GM12872 (cell line): Measurements from ENCODE around the gene WDR83.

ENCODE experiments used
- TF ChIP-seq, protein P1 (sequence below): IDR thresholded peaks from 3 replicates; pipeline ENCODE4 v1.5.1; 2011; ENCODE audit warnings: low read depth, mild to moderate bottlenecking, low read length, moderate library complexity; ENCODE audit not compliant: insufficient read depth

Gene WDR83

GRCh38 chr19:12647490-12648071, 19.0 kb upstream of the WDR83 start:
- TF ChIP-seq, protein P1, sequence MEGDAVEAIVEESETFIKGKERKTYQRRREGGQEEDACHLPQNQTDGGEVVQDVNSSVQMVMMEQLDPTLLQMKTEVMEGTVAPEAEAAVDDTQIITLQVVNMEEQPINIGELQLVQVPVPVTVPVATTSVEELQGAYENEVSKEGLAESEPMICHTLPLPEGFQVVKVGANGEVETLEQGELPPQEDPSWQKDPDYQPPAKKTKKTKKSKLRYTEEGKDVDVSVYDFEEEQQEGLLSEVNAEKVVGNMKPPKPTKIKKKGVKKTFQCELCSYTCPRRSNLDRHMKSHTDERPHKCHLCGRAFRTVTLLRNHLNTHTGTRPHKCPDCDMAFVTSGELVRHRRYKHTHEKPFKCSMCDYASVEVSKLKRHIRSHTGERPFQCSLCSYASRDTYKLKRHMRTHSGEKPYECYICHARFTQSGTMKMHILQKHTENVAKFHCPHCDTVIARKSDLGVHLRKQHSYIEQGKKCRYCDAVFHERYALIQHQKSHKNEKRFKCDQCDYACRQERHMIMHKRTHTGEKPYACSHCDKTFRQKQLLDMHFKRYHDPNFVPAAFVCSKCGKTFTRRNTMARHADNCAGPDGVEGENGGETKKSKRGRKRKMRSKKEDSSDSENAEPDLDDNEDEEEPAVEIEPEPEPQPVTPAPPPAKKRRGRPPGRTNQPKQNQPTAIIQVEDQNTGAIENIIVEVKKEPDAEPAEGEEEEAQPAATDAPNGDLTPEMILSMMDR = no peak

DNA sequence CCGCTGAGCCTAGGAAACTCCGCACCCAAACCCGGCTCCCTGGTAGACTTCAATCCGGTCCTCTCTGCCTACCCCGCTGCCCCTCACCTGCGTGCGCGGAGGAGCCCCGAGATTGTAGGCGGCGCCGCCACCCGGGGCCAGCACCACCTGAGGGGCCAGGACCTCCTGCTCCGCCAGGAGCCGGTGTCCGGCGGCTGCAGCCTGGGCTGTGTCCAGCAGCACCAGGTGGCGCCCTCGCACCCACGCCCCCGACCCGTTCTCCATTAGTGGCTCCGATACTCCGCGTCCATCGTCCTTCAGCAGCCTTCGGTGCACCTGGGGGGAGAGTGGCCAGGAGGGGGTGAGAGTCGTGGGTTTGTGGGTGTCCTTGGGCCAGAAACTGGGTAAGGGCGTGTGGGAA, 18.5 kb upstream of the WDR83 start:
- TF ChIP-seq, protein P1 = no peak

GRCh38 chr19:12649941-12650340, 16.7 kb upstream of the WDR83 start:
- TF ChIP-seq, protein P1 = no peak

DNA sequence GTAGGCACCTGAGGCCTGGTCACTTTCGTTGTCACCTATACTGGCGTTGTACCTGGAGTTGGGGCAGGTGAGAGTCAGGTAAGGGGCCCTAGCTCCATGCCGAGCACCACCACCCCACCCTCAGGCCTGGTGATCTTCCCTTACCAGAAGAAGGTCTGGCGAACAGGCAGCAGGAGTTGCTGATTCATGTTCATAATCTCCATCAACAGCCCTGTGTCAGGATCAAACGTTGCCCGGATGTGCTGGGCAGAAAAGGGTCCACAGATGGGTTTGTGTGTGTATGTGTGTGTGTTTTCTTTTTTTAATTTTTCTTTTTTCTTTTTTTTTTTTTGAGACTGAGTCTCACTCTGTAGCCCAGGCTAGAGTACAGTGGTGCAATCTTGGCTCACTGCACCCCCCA, 14.4 kb upstream of the WDR83 start:
- TF ChIP-seq, protein P1 = no peak

DNA sequence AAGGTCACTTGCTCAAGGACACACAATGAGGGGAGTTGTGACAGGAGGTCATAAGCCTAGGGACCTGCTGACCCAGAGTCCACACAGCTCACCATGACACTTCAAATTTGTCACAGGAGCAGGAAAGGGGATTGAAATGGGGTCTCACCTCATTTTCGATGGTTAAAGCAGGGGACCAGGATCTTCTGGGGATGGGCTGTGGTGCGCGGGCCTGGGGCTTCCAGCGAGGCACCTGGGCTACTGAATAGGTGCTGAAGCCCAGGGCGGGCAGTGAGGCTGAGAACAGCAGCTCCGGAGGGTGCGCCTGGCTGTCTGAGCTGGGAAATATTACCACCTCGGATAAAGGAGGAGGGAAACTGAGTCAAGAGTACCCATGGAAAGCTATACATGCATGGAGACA, 11.1 kb upstream of the WDR83 start:
- TF ChIP-seq, protein P1 = no peak

DNA sequence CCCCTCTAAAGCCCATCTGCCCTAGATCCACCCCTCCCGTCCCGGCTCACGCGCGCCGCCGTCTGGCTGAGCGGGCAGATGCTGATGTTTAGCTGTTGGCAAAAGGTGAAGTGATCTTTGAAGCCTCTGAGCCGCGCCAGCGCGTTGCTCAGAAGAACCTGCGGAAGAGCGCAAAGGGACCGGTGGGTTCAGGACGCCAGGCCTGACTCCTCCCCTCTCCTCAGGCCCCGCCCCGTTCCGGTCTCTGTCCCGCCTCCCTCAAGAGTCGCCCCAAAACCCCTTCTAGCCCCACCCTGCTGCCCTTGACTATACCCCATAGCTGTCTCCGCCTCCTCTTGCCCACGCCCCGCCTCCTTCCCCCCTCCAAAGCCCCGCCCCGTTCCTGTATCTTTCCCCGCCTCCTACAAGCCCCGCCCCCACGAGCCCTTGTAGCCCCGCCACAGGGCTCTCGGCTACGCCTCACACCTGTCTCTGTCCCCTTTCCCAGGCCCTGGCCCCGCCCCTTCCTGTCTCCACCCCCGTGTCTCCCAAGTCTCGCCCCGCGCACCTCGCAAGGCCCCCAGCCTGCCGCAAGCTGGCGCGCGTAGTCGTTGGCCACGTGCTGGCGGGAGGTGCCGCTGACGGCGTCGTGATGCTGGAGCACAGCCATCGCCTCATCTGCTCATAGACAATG, 9.6 kb upstream of the WDR83 start:
- TF ChIP-seq, protein P1 = no peak

GRCh38 chr19:12657966-12658365, 8.6 kb upstream of the WDR83 start:
- TF ChIP-seq, protein P1 = 0 out of 3 replicates have a peak, but pooled peaks have one; percentile 7
